Subcutaneous abdominal adipose tissue (tissue), 5 donors: ENCODE results near the gene LRIT3.

Experiments
- H3K27ac ChIP-seq: one replicate; pipeline ENCODE4 v1.7.0; 2013; ENCODE audit warnings: low read depth, mild to moderate bottlenecking, inconsistent platforms, low read length, moderate library complexity
- H3K27me3 ChIP-seq, 5 donors: one replicate each; pipeline ENCODE4 v1.7.0; 2013; ENCODE audit warnings: low read length in 5 of 5, inconsistent platforms in 1 of 5; ENCODE audit not compliant: control insufficient read depth in 5 of 5, insufficient read depth in 4 of 5
- H3K36me3 ChIP-seq, 5 donors: one replicate each; pipeline ENCODE4 v1.7.0; 2013; ENCODE audit warnings: low read length in 5 of 5; ENCODE audit not compliant: control insufficient read depth in 5 of 5, insufficient read depth in 5 of 5
- H3K4me1 ChIP-seq, 5 donors: one replicate each; pipeline ENCODE4 v1.7.0; 2013; ENCODE audit warnings: low read length in 5 of 5, mild to moderate bottlenecking in 3 of 5, moderate library complexity in 1 of 5; ENCODE audit not compliant: control insufficient read depth in 5 of 5, insufficient read depth in 5 of 5
- H3K4me3 ChIP-seq, 5 donors: one replicate each; pipeline ENCODE4 v1.7.0; 2013; ENCODE audit warnings: low read length in 5 of 5, low read depth in 1 of 5
- H3K9ac ChIP-seq, 5 donors: one replicate each; pipeline ENCODE4 v1.7.0; 2013; ENCODE audit warnings: low read length in 5 of 5, mild to moderate bottlenecking in 4 of 5, moderate library complexity in 3 of 5
- H3K9me3 ChIP-seq, 5 donors: one replicate each; pipeline ENCODE4 v1.7.0; 2013; ENCODE audit warnings: low read length in 5 of 5; ENCODE audit not compliant: control insufficient read depth in 5 of 5
- donor health status: healthy.
- donor health status: healthy.
- donor health status: healthy.
- donor health status: healthy.
- donor health status: healthy.

Gene LRIT3

GRCh38 chr4:109847896-109848442 is at the start of gene LRIT3:
TSS of gene LRIT3 (plus strand) at chr4:109848107. CDS start at chr4:109848202, 95 bp downstream.
- H3K36me3 ChIP-seq, result no peaks in the 10 kb centered on the region
- no peak within 1 kb of the TSS for H3K27ac ChIP-seq
- no peaks in the 10 kb centered on the region for H3K27me3 ChIP-seq
- H3K4me1 ChIP-seq, result no peaks in the 10 kb centered on the region
- no peak within 1 kb of the TSS for H3K4me3 ChIP-seq
- no peaks in the 10 kb centered on the region for H3K9me3 ChIP-seq
- no peak within 1 kb of the TSS for H3K9ac ChIP-seq

- Histone ChIP-seq H3K9ac (no peak overlapping the region), H3K36me3 (no peaks in the 10 kb centered on the region), H3K27ac (no peak overlapping the region), H3K9me3 (peaks cover 0 to 9% (median 3%) of the 10 kb centered on the region in 5 donors), H3K27me3 (no peaks in the 10 kb centered on the region), H3K4me1 (peaks cover 0 to 4% (median 0%) of the 10 kb centered on the region in 5 donors), H3K4me3 (no peak overlapping the region)
Measured at GRCh38 chr4:109798866-109799265, 49.0 kb upstream of the LRIT3 start.

GRCh38 chr4:109801099-109801789 is 46.7 kb upstream of the LRIT3 start:
- Histone ChIP-seq H3K4me3 (peak overlapping the region in 4 of 5 donors; percentile 9 to 53 (median 48)), H3K9ac (peak overlapping the region in 2 of 5 donors; percentile 49 to 66), H3K36me3 (no peaks in the 10 kb centered on the region), H3K4me1 (peaks cover 0 to 4% (median 0%) of the 10 kb centered on the region in 5 donors), H3K27ac (no peak overlapping the region), H3K9me3 (peaks cover 0 to 4% (median 0%) of the 10 kb centered on the region in 5 donors), H3K27me3 (no peaks in the 10 kb centered on the region)

- Histone ChIP-seq H3K27ac (no peak within 1 kb of the TSS), H3K4me1 (peaks cover 0 to 4% (median 0%) of the 10 kb centered on the region in 5 donors), H3K4me3 (peak within 1 kb of the TSS in 4 of 5 donors; percentile 9 to 53 (median 48)), H3K27me3 (no peaks in the 10 kb centered on the region), H3K9me3 (no peaks in the 10 kb centered on the region), H3K36me3 (no peaks in the 10 kb centered on the region), H3K9ac (peak within 1 kb of the TSS in 2 of 5 donors; percentile 49 to 66)
Measured at GRCh38 chr4:109801895-109802319, 46.0 kb upstream of the LRIT3 start, which contains the start of gene CFI. TSS of gene CFI (minus strand) at chr4:109801999. CDS start at chr4:109801971, 28 bp downstream.

GRCh38 chr4:109803924-109804571 is 43.9 kb upstream of the LRIT3 start:
- no peak overlapping the region for H3K9ac ChIP-seq

GRCh38 chr4:109809655-109810054 is 38.3 kb upstream of the LRIT3 start:
- Histone ChIP-seq H3K9ac (no peak overlapping the region), H3K4me1 (peaks cover 0 to 3% (median 1%) of the 10 kb centered on the region in 5 donors), H3K4me3 (no peak overlapping the region), H3K27me3 (no peaks in the 10 kb centered on the region), H3K36me3 (no peaks in the 10 kb centered on the region), H3K27ac (no peak overlapping the region), H3K9me3 (no peaks in the 10 kb centered on the region)

More at GRCh38 chr4:109803924-109804571, 43.9 kb upstream of the LRIT3 start:
- H3K9me3 ChIP-seq, result no peaks in the 10 kb centered on the region
- no peak overlapping the region for H3K4me3 ChIP-seq
- no peak overlapping the region for H3K27ac ChIP-seq
- no peaks in the 10 kb centered on the region for H3K27me3 ChIP-seq
- peaks cover 0 to 4% (median 0%) of the 10 kb centered on the region in 5 donors for H3K4me1 ChIP-seq
- H3K36me3 ChIP-seq, result no peaks in the 10 kb centered on the region

GRCh38 chr4:109810552-109811387 is 37.1 kb upstream of the LRIT3 start:
- Histone ChIP-seq H3K36me3 (no peaks in the 10 kb centered on the region), H3K27ac (no peak overlapping the region), H3K4me3 (no peak overlapping the region), H3K27me3 (no peaks in the 10 kb centered on the region), H3K4me1 (peaks cover 0 to 10% (median 6%) of the 10 kb centered on the region in 5 donors), H3K9ac (no peak overlapping the region), H3K9me3 (no peaks in the 10 kb centered on the region)

- Histone ChIP-seq H3K27ac (no peak overlapping the region), H3K4me1 (peaks cover 0 to 19% (median 16%) of the 10 kb centered on the region in 5 donors), H3K4me3 (no peak overlapping the region), H3K9ac (no peak overlapping the region), H3K36me3 (no peaks in the 10 kb centered on the region), H3K27me3 (no peaks in the 10 kb centered on the region), H3K9me3 (no peaks in the 10 kb centered on the region)
Measured at GRCh38 chr4:109811707-109812106, 36.2 kb upstream of the LRIT3 start.

GRCh38 chr4:109815151-109816081 is 32.5 kb upstream of the LRIT3 start, which contains the start of gene GAR1:
TSS of gene GAR1 (plus strand) at chr4:109815762. CDS start at chr4:109816165, 403 bp downstream.
- no peaks in the 10 kb centered on the region for H3K9me3 ChIP-seq
- H3K4me3 ChIP-seq, result peak within 1 kb of the TSS; percentile 90 to 99 (median 97)

More at GRCh38 chr4:109815151-109816081, 32.5 kb upstream of the LRIT3 start, which contains the start of gene GAR1:
- peaks cover 0 to 23% (median 19%) of the 10 kb centered on the region in 5 donors for H3K4me1 ChIP-seq
- H3K9ac ChIP-seq, result peak within 1 kb of the TSS; percentile 78 to 97 (median 93)
- peaks cover 0 to 16% (median 3%) of the 10 kb centered on the region in 5 donors for H3K36me3 ChIP-seq
- H3K27ac ChIP-seq, result peak within 1 kb of the TSS; percentile 85
- no peaks in the 10 kb centered on the region for H3K27me3 ChIP-seq
